Measurements from ENCODE around the gene PROSER2.

Gene PROSER2

GRCh38 chr10:11909618-11910017 is 86.5 kb downstream of the PROSER2 start:
- no peak for DNase-seq (ENCODE audit: low read depth)

- no peak for DNase-seq (ENCODE audit: low read depth)
Observed at GRCh38 chr10:11910102-11910501, 86.9 kb downstream of the PROSER2 start.

- no peak for DNase-seq (ENCODE audit: low read depth)
Observed at GRCh38 chr10:11913079-11913641, 90.0 kb downstream of the PROSER2 start.

- DNase-seq (ENCODE audit: low read depth), result no peak
Observed at GRCh38 chr10:11918384-11918783, 95.2 kb downstream of the PROSER2 start.

GRCh38 chr10:11919271-11919670 is 96.1 kb downstream of the PROSER2 start:
- DNase-seq (ENCODE audit: low read depth), result no peak

Data from stimulated activated CD8-positive, alpha-beta memory T cell treated with anti-CD3 and anti-CD28 coated beads, Interleukin-12 subunit alpha, Interleukin-12 subunit beta, amount 100 ng/mL, for 4 hours (primary cell).